ENCODE measurements around the gene SV2C. TPM values are rescaled to one million over a fixed set of nuclear protein-coding genes. Genes with fewer than 3 reads are reported as not detected.

The SV2C gene
- polyA plus RNA-seq, 3 donors: 0.01 to 0.02 TPM; not detected in 1

- H3K27me3 ChIP-seq (ENCODE audit: control insufficient read depth in 2 of 2, insufficient read depth in 2 of 2, low read length in 2 of 2): no peaks in the 10 kb centered on the region
- no peaks in the 10 kb centered on the region for H3K79me2 ChIP-seq (ENCODE audit: insufficient read depth, low read length)
- H3K4me3 ChIP-seq (replicated peaks in 1 of 3; ENCODE audit: low read depth in 2 of 3, low read length in 3 of 3): no peak overlapping the region
- Mint-ChIP-seq H3K27ac (no peak overlapping the region), H3K4me1 (no peaks in the 10 kb centered on the region), H3K27me3 (ENCODE audit: low read depth in 3 of 3) (peaks cover 0 to 5% (median 2%) of the 10 kb centered on the region in 3 donors), H3K36me3 (no peaks in the 10 kb centered on the region), H3K4me3 (no peak overlapping the region), H3K9me3 (peaks cover 3 to 12% (median 9%) of the 10 kb centered on the region in 7 donors)
- H4K20me1 ChIP-seq (ENCODE audit: insufficient read depth, low read length): no peaks in the 10 kb centered on the region
- no peaks in the 10 kb centered on the region for H3K4me1 ChIP-seq (ENCODE audit: control insufficient read depth in 1 of 2, insufficient read depth in 2 of 2, low read length in 2 of 2)
- 87% methylated on average over 3 of the region's 3 CpGs for WGBS (ENCODE audit: insufficient coverage)
- TF ChIP-seq CTCF (IDR thresholded peaks at IDR 0.05): no peak
- no peak overlapping the region for H3K27ac ChIP-seq (ENCODE audit: low read depth in 1 of 2, low read length in 2 of 2)
- H2AFZ ChIP-seq (ENCODE audit: insufficient read depth, low read depth, low read length, poor library complexity, severe bottlenecking): no peak overlapping the region
- no peak overlapping the region for H3K9ac ChIP-seq (ENCODE audit: insufficient read depth, low read length, poor library complexity, severe bottlenecking)
- H3K4me2 ChIP-seq (replicated peaks; ENCODE audit: extremely low read depth, low read length, poor library complexity, severe bottlenecking): no peak overlapping the region
- H3K9me3 ChIP-seq (replicated peaks in 1 of 2; ENCODE audit: control insufficient read depth in 1 of 2, insufficient read depth in 1 of 2, low read length in 2 of 2): no peaks in the 10 kb centered on the region
- intact Hi-C loops (cut with micrococcal nuclease): no loop called here
- DNase-seq: no peak
- H3K36me3 ChIP-seq (replicated peaks in 1 of 2; ENCODE audit: control insufficient read depth in 1 of 2, insufficient read depth in 2 of 2, low read length in 2 of 2): no peaks in the 10 kb centered on the region
Observed at GRCh38 chr5:76166886-76167576, 83.8 kb downstream of the SV2C start.

- Mint-ChIP-seq H3K9me3 (peaks cover 7 to 12% (median 8%) of the 10 kb centered on the region in 7 donors), H3K27ac (no peak overlapping the region), H3K27me3 (ENCODE audit: low read depth in 3 of 3) (peaks cover 0 to 5% (median 0%) of the 10 kb centered on the region in 3 donors), H3K4me1 (no peaks in the 10 kb centered on the region), H3K4me3 (no peak overlapping the region), H3K36me3 (no peaks in the 10 kb centered on the region)
- H3K9me3 ChIP-seq (replicated peaks in 1 of 2; ENCODE audit: control insufficient read depth in 1 of 2, insufficient read depth in 1 of 2, low read length in 2 of 2): peaks cover 0 to 3% of the 10 kb centered on the region in 2 donors
- 93% methylated on average over 4 of the region's 6 CpGs for WGBS (ENCODE audit: insufficient coverage)
- H3K4me3 ChIP-seq (replicated peaks in 1 of 3; ENCODE audit: low read depth in 2 of 3, low read length in 3 of 3): no peak overlapping the region
- no peaks in the 10 kb centered on the region for H4K20me1 ChIP-seq (ENCODE audit: insufficient read depth, low read length)
- H3K9ac ChIP-seq (ENCODE audit: insufficient read depth, low read length, poor library complexity, severe bottlenecking): no peak overlapping the region
- no peak for DNase-seq
- H3K4me1 ChIP-seq (ENCODE audit: control insufficient read depth in 1 of 2, insufficient read depth in 2 of 2, low read length in 2 of 2): no peaks in the 10 kb centered on the region
- H3K4me2 ChIP-seq (replicated peaks; ENCODE audit: extremely low read depth, low read length, poor library complexity, severe bottlenecking): no peak overlapping the region
- no peak overlapping the region for H3K27ac ChIP-seq (ENCODE audit: low read depth in 1 of 2, low read length in 2 of 2)
- no peaks in the 10 kb centered on the region for H3K36me3 ChIP-seq (replicated peaks in 1 of 2; ENCODE audit: control insufficient read depth in 1 of 2, insufficient read depth in 2 of 2, low read length in 2 of 2)
- intact Hi-C loops (cut with micrococcal nuclease): no loop called here
- H3K79me2 ChIP-seq (ENCODE audit: insufficient read depth, low read length): no peaks in the 10 kb centered on the region
- no peak overlapping the region for H2AFZ ChIP-seq (ENCODE audit: insufficient read depth, low read depth, low read length, poor library complexity, severe bottlenecking)
- TF ChIP-seq CTCF (IDR thresholded peaks at IDR 0.05): no peak
- H3K27me3 ChIP-seq (ENCODE audit: control insufficient read depth in 2 of 2, insufficient read depth in 2 of 2, low read length in 2 of 2): no peaks in the 10 kb centered on the region
Observed at GRCh38 chr5:76169146-76169905, 86.1 kb downstream of the SV2C start.

All from CD14-positive monocyte (primary cell).